ENCODE measurements around the gene TAF11L12.
"Not testable (repeated sequence)": the region's sequence is repeated elsewhere in the genome, so short reads cannot be mapped to it uniquely, and the experiment has no call there.

GRCh38 chr5:17597728-17598127 is 12.5 kb upstream of the TAF11L12 start, which contains the start of gene TAF11L10:
- not testable (repeated sequence) for TF ChIP-seq CTCF (IDR thresholded peaks at IDR 0.05; ENCODE audit: low read depth, low read length, poor library complexity, severe bottlenecking); EZH2phosphoT487 (IDR thresholded peaks at IDR 0.05; ENCODE audit: borderline replicate concordance, low read length)

Data from DOHH2 (cell line).